Hematopoietic multipotent progenitor cell treated with erythropoietin and hydrocortisone succinate and interleukin-3 and kit ligand, for 6 days (in vitro differentiated cells): ENCODE results near the gene MCF2L2.
"Not testable (repeated sequence)": the region's sequence is repeated elsewhere in the genome, so short reads cannot be mapped to it uniquely, and the experiment has no call there.

Source experiments
- DNase-seq: peaks from one replicate; pipeline ENCODE4 v3.0.0-alpha.2; 2015

The MCF2L2 gene

DNA sequence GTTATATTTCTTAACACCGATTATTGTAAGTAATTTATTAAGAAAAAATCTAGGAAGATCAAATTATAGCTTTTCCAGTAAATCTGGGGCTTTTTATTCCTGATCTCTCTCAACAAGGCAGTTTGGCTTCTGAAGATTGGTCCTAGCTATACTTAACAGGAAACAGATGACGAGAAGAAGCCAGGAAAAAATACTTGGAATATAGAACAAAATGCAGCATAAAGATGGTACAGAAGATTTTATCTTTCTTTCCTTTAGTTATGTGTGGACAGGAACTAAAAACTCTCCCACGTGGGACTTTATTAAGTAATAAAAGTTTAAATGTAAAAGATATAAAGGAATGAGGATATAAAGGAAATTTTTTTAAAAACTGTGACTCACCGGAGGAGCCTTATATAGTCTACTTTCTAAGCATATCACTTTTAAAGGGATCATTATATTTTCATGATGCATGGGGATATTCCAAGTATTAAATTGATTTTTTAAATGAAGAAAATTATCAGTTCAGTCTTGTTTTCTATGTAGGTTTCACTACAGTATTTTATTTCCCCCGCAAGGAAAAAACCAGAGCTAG, 167.2 kb downstream of the MCF2L2 start:
- DNase-seq, result no peak

DNA sequence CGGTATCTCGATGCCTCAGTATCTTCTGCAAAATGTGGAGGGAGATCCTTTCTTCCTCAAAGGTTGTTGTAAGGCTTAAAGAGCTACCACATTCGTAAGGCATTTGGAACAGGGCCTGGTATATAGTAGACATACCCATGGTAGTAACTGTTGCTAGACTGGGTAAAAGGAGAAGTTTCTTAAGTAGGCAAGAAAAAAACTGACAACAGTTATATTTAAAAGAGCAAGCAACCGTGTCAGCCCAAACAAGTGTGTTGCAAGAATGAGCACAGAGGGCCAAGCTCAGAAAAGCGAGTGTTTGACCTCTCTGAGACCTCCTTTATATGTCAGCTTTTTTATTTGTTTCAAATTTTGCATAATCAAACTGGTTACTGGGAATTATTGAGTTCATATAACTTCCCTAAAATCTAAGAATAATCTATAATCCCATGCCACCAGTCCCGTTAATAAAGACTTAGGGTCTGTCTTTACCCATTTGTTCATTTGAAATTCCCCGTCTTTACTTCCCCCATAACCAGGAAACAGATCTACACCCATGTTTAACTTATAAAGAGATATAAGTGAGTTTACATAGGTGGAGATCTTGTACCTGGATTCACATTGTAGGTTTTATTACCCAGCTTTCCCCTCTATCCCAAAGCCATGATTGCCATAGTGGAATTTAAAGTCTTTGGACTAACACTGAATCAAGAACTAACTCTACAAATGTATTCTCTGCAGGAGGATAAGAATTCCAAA, 168.1 kb downstream of the MCF2L2 start:
- peak; percentile 73 for DNase-seq

DNA sequence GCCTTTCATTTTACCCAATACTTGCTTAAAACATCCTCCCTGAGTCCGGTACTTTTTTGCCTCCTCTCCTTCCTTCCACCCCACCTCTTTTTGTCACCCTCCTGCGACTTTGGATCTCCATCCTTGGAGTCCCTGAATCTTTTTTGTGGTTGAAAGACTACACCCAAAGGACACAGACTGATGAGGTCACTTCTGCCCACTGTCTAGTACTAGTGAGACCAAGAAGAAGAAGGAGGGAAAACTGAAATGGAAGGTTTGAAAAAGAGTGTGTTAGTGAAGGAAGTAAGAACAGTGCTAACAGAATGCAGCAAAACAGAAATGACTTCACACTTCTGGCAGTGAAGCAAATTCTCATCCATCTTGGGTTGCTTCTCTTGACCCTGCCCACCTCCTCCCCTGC, 168.8 kb downstream of the MCF2L2 start:
- DNase-seq, result no peak

DNA sequence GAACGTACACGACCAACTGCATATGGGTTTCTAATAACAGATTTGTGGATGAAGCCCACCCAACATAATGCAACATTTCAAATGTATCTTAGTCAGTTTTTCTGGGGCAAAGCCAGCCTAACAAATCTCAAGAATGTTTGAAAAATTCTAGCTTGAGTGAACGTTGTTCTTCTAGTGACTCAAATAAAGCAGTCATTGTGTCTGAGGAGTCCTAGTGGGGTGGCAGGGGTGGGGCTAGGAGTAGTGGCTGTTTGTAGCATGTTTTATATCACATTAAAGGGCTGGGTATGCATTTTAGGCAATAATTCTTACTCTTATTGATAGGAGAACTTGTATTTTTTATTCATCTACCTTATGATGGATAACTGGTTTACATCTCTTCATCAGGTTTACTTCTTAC, 169.3 kb downstream of the MCF2L2 start:
- no peak for DNase-seq

DNA sequence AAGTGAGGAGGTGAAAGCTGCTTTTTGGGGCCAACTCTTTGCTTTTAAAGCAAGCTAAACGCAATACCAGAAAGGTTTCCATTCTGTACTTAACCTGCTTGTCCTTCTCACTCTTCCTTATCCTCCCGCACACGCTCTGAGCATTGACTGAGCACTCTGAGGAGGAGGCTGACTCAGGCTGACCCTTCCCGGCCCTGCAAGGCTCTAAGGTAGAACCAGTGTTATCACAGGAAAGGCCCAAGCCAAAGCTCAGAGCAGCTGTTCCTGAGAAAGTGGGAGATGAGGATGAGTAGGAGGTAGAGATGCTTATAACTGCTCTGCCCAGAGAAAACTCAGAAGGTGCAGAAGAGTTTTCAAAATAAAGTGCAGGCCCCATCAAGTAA, 173.1 kb downstream of the MCF2L2 start:
- DNase-seq, result peak; percentile 49

DNA sequence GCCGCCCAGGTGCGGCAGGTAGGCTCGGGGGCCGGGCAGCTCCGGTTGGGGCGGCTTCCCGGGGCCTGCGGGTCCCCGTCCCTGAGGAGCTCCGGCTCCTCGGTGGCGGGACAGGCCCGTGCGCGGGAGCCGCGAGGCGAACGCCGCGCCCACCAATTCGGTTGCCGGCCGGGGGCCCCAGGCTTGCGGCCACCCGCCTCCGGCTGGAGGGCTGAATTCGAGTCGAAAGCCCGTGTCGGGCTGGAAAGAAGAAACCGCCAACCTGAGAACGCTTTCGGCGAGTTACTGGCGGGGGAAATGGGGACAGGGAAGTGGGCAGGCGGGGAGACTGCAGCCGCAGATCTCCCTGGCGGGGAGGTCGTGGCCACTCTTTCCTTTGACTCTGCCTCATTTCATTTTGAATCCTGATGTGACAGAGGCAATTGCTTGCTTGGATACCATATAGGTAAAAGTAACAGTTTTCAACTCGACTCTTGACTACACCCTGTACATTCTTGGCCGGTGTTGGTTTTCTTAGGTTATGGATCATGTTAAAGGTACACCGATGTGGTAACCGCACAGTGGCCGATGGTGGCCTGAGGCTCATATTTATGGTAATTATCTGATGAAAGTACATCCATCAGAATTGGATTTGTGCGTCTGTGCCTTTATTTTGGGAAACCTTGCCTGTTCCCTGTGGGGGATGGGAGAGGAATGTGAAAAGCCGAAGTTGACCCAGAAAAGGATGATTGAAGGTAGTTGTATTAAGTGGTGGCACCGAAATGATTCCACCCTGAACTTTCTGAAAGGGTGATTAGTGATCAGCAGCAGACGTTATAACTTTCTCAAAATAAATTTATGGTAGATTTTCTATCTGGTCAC, 173.7 kb downstream of the MCF2L2 start:
- DNase-seq, result peak; percentile 58

DNA sequence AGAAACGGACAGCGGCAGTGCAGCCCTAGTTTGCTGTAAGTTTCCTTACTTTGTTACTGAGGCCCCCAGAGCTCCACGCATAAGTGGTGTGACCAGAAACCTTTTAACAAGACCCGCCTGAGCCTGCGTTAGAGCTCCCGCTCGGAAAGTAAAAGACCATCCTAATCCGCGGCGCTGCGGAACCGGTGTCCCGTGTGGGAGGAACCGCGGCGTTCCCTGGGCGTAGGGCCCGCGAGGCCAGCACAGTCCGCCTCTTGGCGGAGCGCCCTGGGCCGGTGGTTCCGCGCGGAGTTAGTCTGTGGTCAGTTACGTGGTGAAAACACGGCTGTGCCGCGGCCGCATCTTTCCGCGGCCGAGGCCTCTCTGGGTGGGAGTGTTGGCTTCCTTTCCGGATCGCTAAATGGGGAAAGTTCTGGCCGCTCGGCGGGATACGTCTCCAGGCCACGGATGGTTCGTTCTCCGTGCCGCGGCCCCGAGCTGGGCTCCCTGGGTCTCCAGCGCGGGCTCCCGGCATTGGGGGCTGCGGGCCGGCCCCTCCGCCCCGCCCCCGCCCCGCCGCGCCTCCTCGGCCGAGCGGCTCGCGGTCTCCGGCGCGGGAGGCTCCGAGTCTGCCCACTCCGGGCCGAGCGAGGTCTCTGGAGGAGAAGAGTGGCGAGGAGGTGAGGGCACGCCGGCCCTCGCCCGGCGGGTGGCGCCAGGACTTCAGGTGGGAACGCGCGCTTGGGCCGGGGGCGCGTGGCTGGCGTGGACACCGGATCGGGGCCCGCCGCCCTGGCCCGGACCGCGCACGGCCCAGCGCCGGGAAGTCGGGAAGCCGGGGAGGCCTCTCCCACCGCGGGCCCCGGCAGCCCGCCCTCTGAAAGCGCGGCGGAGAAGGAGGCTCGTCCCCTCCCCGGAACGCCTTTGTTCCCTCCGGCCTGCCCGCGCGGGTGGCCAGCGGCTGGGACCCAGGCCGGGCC, 174.6 kb downstream of the MCF2L2 start:
- DNase-seq, result peak; percentile 61

DNA sequence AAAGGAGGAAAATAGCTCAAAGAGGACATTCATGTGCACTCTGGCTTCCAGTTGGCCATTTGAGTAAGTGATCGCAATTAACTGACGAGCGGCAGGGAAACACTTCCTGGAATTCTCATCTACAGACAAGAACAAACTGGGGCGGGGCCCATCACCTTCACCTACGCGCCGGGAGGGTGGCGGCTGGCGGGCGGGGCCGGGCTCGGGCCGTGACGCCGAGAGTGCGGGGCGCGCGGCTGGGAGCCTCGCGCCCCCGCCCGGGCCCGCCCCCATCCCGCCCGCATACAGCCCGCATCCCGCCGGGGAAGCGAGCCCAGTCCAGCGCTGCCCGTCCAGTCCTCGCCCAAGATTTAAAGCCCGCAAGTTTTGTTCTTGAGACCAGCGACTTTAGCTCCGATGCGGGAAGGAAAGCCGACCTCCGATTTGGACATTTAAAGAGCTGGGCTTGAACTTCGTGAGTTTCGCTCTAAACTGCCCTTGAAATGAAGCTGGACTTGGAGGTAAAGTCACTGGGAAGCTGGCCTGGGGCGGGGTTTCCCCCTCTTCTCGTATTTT, 175.4 kb downstream of the MCF2L2 start, which contains the start of gene B3GNT5:
TSS of gene B3GNT5 (plus strand) at position 281 of the 555 bp plus-strand sequence. CDS start 16,546 bp downstream, outside the sequence.
- DNase-seq, result peak; percentile 62

DNA sequence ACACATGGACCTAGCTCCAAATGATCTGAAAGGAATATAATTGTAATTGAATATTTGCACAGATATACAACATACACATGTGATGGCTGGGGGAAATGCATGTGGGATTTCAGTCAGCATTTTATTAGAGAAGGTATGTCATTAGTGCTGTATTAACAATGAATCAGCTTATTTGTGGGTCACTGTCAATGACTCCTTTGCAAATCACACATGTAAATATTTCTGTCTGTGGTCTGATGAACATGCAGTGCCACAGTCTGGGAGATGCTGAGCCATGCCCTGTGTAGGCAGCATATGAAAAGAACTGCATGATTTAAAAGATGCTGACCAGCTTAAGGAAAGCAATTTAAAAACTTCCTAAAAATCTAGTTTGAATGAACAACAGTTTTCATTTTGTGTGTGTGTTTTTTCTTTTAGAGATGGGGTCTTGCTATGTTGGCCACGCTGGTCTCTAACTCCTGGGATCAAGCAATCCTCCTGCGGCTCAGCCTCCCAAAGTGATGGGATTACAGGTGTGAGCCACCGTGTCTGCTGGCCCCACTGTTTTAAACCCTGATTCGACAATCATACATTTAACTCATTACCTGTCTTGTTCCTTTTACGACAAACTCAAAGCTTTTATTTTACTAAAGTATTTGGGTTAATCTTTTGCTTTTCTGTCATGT, 176.2 kb downstream of the MCF2L2 start:
- no peak for DNase-seq

DNA sequence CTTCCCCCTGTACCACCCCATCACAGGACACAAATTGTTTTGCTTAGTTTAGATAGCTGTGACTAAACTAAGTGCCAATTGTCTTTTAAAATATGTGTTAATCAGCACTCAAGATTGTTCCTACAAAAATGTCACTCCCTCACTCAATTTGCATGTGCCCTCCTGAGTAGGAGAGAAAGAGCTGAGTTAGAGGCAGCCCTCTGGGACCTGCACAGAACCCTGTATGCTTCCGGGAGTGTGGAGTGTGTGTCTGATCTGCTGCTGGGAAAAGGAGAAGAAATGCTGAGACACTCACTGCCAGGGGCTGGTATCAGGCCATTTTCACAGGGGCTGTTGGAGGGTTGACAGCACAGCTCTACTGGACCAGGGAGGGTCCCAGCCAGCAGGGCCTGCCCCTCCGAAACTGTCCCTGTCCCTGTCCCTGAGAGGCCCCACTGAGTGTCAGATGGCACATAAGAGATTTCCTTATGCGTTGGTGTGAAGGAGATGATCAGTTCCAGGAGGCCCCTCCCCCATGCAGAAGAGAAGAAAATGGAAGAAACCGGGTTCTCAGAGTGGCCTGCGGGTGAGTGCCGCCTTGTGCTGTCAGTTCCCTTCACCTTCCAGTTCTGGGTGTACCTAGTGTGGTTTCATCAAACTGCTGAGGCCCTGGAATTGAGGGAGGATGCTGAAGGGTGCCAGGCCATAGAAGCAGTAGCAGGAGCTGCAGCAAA, 179.3 kb downstream of the MCF2L2 start:
- DNase-seq, result no peak

DNA sequence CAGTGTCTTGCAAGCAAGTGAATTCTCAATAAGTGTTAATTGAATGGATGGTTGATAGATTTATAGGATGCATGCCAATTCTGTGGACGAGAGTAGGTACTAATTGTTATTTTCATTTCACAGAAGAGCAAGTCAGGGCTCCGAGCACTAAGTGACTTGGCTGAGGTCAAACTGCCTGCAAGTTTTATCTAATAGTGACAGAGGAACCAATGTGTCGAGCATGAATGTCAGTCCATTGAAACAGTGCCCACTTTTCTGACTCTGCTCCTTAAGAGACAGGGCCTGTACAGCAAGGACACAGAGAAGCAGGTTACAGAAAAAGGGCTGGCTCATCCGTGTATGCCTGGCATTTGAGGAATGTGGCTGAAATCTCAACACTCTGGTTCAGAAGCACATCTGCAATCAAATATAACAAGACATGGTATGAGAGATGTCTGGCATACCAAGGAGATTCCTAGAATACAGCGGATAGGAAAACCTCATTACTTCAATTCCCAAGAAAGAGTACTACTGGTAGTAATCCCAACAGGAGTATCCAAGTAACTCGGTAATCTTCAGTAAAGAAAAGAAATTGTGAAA, 181.3 kb downstream of the MCF2L2 start:
- DNase-seq, result peak; percentile 54

DNA sequence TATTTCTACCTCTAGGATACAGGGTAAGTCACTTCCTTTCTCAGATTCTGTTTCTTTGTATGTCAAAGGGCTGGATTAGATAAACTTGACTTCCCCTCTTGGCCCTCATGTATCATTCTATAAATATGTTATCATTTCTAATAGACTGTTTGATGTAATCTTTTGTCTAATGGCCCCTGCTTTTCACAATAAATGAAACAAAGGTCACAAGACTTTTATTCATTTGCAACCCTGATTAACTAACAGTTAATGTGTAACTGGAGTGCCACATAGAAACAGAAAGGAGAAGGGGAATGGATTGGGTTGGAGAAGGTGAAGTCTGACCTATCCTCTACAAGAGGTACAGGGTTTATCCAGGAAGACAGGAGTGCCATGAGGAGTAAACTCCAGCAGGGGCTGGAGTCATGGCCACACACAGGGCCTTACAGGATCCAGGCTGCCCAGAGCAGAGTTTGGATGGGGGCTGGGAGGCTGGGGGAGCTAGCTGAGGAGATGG, 183.4 kb downstream of the MCF2L2 start:
- DNase-seq, result no peak

DNA sequence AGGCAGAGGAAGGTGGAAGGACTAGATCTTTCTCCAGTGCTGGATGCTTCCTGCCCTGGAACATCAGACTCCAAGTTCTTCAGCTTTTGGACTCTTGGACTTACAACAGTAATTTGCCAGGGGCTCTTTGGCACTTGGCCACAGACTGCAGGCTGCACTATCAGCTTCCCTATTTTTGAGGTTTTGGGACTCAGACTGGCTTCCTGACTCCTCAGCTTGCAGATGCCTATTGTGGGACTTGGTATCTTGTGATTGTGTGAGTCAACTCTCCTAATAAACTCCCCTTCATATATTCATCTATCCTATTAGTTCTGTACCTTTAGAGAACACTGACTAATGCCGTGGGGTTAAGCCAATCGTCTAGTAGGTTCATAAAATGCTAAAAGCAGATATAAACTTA, 184.2 kb downstream of the MCF2L2 start:
- peak; percentile 64 for DNase-seq

DNA sequence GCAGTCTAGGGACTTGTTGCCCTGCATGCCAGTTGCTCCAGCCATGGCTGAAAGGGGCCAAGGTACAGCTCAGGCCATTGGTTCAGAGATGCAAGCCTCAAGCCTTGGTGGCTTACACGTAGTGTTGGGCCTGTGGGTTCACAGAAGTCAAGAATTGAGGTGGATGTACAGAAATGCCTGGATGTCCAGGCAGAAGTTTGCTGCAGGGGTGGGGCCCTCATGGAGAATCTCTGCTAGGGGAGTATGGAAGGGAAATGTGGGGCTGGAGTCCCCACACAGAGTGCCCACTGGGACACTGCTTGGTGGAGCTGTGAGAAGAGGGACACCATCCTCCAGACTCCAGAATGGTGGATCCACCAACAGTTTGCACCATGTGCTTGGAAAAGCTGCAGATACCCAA, 186.0 kb downstream of the MCF2L2 start:
- DNase-seq, result no peak

DNA sequence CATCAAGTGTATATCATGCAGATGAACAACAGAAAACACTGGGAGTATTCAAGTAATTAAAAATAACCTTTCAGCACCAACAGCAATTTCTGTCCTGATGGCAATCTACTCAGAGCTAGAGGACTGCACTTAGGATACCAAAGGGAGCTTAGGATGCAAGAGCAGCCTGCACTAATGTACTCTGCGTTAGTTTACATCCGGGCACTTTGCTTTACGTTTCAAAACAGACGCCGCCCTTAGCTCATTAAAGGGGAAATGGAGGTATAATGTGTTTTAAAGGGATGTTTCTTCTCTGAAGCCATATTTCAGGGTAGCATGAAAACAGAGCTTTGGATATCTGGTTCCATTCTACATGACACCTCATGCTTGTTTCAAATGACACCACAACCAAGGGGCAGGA, 189.4 kb downstream of the MCF2L2 start:
- no peak for DNase-seq

DNA sequence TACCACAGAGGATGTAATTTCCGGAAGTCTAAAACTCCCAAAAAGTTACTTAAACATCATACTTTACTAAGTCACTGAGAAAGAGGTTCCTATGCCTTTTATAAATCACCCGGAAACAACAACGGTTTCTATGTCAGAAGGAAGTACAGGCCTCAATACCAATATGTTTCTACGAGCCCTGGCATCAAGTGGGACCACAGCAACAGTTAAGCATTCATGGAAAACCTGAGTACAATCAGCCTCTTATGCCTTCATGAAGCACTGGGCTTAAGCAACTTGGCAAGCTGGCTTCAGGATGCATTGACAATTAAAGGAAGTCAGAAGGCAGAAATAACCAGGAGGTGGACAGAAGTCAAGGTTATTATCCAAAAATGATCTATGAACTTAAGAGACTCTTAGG, 194.5 kb downstream of the MCF2L2 start:
- no peak for DNase-seq

DNA sequence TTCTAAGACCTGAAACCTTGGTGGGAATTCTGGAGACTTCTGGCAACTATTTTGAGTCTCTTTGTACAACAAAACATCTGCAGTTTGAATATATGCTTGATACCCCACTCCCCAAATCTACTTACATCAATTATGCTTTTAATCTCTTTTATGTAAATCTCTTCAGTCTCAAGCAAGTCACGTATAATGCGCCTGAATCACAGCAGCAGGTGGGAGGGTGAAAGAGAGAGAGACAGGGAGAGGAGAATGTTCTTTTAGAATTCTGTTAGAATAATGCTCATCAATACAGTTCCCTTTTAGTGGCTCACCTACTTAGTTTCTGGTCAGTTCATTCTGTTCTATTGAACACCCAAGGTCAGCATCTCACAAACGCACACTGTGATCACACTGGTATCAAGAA, 197.6 kb downstream of the MCF2L2 start:
- DNase-seq, result no peak

DNA sequence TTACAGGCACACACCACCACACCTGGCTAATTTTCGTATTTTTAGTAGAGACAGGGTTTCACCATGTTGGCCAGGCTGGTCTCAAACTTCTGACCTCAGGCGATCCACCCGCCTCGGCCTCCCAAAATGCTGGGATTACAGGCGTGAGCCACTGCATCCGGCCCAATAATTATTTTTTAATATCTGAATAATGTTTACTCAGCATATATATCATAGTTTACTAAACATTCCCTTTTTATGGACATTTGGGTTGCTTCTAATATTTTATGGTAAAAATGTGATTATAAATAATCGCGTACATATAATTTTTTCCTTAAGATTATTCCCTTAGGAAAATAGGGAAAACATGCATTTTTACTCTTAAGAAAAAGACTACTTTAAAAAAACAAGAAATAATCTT, 198.2 kb downstream of the MCF2L2 start:
- DNase-seq, result not testable (repeated sequence)

DNA sequence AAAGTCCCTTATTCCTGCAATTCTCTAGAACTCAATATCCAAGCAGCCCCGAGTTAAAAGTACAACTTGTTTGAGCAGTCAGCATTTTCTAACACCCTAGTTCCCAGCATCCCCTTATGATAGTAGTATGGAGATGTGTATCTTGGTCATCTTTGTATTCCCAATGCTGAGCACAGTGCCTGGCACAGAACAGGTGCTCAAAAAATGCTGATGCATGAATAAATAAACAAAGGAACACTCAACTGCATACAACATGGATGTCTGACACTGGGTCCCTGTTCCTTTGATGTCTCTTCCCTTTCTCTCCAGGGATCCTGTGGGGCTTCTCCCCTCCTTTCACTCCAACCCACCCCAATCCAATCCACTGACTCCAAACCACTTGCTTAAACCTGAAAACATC, 199.2 kb downstream of the MCF2L2 start:
- DNase-seq, result no peak

DNA sequence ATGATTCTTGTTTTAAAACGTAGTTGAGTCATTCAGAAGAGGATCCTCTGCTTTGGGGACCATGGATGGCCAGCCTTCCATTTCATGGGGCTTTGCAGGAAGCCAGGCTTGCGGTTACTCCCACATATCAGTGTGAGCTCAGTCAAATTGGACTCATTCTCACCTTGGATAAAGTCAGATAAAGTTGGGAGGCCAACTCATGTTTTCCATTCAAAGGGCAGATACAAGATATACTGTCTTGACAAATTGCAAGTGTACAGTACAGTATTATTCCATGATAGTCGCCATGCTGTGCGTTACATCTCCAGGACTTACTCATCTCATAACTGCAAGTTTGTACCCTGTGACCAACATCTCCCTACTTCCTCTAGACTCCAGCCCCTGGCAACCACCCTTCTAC, 200.8 kb downstream of the MCF2L2 start:
- DNase-seq, result no peak
